B cell (primary cell): ENCODE results near the gene TBC1D25.

ENCODE experiments used
- CTCF ChIP-seq: fragments of 200-600 bp; IDR thresholded peaks from one replicate; pipeline ENCODE4 v1.8.0; 2022; ENCODE audit warnings: antibody characterized with exemption, mild to moderate bottlenecking
- EZH2 ChIP-seq: IDR thresholded peaks from 2 replicates; pipeline ENCODE4 v1.6.1; 2012; ENCODE audit warnings: borderline replicate concordance, low read depth, mild to moderate bottlenecking, moderate library complexity, low read length; ENCODE audit not compliant: insufficient read depth, poor library complexity, severe bottlenecking

- TF ChIP-seq CTCF (no peak), EZH2 (no peak)
Measured at GRCh38 chrX:48489892-48490291, 49.6 kb upstream of the TBC1D25 start.
